NOMO-1 treated with dmso at 0.1 percent for 144 hours (cell line): ENCODE results near the gene POLR3H.

Experiments
- DNase-seq: peaks from one replicate; lab custom pipeline; 2025; ENCODE audit not compliant: unreplicated experiment; lab: John Stamatoyannopoulos, UW

POLR3H gene

DNA sequence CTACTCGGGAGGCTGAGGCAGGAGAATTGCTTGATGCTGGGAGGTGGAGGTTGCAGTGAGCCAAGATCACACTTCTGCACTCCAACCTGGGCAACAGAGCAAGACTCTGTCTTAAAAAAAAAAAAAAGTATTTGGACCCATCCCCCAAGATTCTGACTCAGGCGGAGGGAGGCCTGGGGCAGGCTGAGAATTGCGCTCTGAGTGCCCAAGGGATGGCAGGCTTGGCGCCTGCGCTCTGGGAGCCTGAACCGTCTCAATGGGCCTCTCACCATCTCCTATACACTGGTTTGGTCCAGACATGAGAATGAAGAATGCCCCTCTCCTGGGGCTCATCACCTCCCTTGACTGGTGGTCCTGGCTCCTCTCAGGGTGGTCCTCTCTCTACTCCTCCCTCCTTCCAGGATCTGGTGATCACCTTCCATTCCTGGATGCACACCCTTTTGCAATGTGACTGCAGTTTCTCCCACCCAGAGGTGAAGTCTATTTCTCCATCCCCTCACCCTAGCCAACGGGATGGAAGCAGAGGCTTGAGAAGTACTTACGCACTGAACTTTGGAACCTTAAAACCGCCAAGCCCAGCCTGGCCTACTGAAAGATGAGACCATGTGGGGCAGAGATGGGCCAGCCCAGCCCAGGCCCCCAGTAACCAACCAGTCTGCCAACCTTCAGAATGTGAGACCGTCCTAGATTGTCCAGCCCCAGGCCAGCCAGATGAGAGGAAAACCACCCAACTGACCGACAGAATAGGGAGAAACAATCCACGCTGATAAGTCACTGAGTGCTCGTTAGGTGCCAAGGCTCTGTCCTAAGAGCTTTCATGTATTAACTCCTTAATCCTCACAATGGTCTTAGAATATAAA is 4.9 kb downstream of the POLR3H start:
- DNase-seq, result no peak

DNA sequence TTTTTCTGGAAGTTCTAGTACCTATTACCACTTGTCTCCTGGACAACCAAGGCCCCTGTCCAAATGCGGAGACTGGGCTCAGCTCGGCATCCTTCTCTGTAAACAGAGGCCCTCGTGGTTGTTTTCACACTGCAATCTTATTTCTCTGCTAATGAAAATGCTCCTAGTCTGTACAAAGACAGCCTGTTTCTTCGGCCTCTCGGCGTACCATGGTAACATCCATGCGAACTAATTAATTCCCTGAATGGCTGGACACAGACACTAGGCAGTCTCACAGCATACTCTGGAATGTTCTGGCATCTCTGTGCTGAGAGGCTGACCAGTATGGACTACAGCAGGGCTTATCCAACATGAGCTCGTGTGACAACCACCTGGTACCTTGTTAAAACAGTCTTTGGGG is 5.7 kb downstream of the POLR3H start:
- DNase-seq, result no peak

DNA sequence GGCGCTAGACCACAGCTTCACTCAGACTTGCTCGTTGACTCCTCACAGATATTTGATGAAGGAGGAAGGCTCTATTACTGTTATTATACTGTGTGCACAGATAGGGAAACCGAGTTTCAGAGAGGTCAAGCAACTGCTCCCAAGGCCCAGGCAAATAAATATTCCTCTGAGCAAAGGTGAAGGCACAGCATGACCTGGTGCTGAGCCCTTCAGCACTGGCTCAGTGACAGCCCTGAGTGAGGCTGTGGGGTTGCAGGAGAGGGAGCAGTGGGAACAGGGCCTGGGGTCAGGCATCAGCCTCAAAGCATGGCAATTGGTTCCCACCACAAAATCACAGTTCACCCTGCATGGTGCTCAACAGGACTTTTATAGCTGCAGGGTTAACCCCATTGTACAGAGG is 7.1 kb downstream of the POLR3H start:
- DNase-seq, result no peak

DNA sequence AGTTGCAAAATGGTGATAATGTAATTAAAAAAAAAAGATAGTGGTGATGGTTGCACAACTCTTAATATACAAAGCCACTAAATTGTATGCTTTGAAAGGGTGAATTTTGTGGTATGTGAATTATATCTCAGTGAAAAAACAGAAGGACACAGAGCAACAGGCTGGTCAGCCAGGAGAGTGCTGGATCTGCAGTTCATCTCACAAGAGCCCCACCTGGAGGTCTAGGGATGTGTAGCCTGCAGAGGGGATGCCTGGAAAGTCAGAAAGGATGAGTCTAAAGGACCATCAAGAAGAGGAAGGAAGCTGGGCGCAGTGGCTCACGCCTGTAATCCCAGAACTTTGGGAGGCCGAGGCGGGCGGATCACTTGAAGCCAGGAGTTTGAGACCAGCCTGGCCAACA is 9.0 kb downstream of the POLR3H start:
- DNase-seq, result no peak

DNA sequence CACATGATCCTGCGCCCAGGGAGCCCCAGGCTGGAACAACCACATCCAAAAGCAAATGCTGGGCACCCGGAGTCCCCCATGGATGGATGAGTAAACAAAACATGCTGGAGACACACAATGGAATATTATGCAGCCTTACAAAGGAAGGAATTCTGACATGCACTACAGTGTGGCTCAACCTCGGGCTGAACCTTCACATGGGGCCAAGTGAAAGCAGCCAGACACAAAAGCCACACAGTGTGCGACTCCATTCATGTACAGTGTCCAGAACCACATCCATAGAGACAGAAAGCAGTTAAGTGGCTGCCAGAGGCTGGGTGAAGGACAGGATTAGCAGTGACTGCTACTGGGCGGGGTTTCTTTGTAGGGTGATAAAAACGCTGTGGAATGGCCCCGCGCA is 10.1 kb downstream of the POLR3H start:
- no peak for DNase-seq

DNA sequence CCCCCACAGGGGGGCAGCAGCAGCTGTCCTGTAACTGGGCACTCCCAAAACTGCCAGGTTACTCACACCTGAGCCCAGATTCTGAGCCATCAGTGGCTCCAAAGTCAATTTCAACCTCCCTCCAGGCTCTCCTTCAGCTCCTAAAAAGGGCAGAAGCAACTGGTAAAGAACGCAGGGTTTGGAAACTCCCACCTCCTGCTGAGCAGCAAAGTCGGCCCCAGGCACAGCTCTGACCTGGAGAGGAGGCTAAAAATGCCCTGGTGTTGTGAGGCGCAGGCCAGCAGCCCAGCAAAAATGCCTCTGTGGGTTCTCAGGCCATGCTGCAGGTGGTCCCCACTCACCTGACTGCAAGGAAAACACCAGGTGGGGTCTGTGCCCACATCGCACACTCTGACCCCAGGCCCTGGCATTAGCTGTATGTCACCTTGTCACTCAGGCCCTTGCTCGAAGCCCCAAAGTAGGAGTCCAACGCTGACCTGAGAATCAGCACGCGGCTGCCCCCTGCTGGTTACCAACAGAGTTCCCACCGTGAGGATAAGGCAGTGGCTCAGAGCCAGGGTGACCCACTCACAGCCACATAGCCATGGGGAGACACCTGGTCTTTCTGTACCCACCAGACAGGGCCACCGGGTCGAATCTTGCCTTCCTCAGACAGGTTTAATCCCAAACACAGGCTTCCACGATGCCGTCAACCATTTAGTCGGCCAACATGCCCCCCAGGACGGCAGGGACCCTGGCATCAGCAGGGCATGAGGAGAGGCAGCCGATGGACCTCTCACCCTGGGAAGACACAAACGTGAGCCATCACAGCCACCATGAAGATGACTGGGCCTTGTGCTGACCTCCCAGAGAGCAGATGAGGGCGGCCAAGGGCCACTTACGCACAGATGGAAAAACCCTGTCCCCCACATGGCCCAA is 11.1 kb downstream of the POLR3H start:
- DNase-seq, result no peak

DNA sequence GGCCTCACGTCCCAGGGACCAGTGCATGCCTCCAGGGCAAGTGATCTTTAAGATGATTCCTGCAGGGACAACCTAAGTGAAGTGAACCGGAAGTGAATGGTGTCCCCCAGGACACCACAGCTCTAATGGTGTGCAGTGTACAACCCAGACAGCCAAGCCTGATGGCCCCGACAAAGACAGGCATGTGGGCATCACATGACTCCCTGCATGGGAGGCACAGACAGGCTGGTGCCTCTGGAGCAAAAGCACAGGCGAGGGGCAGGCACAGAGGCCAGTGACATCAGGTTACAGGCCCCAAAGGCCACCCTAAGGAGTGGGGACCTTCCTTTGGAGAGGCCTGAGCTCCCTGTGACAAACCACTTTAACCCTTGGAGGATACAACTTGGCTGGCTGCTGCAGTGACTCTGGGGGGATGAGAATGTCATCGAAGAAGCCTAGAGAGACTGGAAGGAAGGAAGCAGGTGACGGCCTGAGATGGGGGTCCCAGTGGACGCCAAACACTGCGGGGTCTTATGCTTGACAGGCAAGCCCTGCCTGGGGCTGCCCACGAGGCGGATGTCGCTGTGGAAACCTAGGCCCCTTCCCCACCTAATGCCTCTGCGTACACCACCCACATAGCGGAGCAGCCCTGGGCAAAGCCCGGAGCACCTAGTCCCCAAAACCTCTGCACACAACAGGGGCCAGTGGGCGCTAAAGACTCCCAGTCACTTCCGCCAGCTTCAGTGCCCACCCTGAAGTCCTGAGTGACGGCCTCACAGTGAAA is 12.4 kb downstream of the POLR3H start:
- no peak for DNase-seq

DNA sequence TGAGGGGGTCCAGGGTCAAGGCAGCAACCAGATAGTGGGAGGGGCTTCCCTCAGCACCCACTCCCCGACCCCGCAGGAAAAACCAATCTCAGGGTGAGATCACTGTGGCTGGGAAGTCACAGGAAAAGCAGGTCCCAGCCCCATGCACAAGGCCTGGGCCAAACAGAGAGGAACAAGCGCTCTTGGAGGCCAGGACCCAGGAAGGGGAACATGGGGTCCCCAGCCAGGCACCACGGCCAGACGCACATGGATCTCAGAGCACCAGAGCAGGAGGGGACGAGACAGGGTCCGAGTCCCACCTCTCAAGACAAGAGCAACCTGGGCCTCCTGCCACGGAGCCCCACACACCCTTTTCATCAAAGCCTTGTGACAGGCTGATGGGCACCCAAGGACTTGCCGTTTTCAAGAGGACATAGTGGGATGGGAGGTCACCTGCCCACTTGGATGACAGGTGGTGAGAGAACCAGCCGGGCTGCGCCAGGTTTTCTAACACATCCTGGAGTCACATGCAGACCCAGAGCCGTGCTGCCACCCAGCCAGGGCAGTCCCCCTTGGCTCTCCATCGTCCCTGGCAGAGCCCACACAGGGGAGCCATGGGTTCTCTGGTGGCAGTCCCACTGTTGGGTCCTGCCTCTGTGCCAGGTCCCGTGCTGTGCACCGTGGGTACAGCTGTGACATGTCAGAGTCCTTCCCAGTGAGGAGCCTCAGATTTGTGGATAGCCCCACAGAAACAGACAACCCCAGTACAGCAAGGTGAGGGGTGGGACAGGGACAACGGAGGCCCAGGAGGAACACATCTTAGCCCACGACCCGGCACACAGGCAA is 13.2 kb downstream of the POLR3H start:
- no peak for DNase-seq

DNA sequence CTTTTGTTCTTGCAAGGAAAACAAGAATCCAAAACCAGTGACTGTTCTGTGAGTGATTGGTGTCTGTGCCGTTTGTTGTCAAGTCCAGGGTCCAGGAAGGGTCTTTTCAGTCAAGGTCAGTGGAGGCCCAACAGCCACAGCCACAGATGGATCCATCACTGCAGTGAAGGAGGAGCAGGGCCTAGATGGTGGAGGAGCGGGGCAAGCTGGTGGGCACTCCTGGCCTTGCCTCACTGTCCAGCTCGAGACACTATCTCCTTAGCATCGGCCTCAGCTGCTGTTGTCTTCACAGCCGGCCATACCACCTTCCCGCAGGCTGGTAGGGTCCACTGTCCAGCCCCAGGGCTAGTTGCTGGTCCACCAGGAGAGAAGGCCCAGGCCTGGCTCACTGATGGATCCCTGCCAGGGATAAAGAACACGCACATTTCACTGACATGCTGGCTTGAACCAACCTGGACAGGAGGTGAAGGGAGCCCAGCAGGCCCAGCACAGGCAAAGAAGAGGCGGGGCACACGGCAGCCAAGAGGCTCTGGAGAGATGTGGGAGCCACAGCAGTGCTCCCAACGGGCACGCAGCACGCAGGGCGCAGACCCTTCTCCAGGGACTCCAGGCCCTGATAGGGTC is 15.2 kb downstream of the POLR3H start:
- DNase-seq, result no peak

DNA sequence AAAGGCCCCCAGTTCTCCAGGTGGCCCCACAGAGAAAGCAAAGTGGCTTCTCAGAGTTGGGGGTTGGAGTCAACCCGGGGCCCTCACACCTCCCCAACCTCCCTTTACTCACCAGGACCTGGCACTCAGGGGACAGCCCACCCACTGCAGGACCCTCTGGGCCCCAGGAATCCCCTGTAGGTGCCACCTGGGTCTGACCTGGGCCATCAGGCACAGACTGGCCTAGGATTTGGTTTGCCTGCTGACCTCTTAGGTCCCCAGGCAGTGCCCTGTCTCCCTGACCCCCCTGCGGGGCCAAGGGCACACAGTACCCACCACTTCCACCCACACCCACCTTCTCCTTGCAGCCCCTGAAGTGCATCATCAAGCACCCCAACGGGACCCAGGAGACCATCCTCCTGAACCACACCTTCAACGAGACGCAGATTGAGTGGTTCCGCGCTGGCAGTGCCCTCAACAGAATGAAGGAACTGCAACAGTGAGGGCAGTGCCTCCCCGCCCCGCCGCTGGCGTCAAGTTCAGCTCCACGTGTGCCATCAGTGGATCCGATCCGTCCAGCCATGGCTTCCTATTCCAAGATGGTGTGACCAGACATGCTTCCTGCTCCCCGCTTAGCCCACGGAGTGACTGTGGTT is 16.0 kb downstream of the POLR3H start:
- no peak for DNase-seq

DNA sequence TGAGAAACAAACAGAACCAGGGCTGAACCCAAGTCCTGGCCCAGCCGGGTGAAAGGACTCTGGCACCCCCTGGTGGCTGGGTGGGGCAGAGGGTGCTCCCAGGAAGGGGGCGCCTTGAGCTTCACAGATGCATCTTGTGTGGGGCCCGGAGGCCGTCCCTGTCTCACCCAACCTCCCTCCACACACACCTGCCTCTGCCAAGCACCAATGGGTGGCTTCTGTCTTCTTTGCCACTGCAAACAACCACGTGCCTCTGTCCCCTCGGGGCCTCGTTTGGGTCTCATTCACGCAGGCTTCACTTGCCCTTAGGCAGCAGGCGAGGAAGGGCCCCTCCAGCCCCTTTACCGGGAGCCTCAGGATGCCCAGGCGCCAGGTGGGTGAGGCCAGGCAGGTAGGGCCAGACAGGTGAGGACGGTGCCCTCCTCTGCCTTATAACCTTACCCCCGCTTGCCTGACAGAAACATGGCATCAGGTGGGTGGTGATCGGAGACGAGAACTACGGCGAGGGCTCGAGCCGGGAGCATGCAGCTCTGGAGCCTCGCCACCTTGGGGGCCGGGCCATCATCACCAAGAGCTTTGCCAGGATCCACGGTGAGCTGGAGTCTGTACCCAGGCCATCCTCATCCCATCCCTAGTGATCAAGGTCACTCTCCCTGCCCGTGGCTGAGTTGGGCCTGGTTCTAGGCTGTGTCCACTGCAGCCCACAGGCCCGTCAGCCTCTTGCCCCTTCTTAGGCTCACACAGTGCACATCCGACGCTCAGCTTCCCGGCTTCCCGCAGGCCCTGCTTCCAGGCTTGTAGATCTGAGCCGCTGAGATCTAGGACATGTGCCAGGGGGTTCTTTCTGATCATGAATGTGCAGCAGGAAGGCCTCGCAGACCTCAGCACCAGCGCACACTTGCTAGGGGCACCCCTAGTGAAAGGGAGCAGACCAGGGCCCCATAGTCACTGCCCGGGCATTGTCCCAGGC is 17.2 kb downstream of the POLR3H start:
- no peak for DNase-seq

DNA sequence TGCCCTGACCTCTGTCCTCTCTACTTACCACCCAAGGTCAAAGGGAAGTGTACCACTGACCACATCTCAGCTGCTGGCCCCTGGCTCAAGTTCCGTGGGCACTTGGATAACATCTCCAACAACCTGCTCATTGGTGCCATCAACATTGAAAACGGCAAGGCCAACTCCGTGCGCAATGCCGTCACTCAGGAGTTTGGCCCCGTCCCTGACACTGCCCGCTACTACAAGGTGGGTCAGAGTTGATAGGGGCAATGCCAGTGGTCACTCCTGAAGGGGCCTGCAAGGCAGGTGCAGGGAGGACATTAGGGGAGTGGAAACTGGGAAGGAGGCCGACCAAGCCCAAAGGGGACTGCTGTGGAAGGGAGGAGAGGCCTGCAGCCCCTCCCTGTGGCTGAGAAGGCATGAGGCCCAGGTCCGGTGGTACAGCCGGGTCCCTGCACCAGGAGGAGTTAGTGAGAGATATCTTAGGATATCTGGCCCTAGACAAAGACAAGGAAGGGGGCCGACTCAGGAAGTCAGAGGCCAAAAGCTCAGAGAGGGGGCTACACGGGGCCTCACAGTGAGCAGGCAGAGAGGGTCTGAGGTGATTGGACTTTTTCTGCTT is 17.9 kb downstream of the POLR3H start:
- DNase-seq, result no peak

DNA sequence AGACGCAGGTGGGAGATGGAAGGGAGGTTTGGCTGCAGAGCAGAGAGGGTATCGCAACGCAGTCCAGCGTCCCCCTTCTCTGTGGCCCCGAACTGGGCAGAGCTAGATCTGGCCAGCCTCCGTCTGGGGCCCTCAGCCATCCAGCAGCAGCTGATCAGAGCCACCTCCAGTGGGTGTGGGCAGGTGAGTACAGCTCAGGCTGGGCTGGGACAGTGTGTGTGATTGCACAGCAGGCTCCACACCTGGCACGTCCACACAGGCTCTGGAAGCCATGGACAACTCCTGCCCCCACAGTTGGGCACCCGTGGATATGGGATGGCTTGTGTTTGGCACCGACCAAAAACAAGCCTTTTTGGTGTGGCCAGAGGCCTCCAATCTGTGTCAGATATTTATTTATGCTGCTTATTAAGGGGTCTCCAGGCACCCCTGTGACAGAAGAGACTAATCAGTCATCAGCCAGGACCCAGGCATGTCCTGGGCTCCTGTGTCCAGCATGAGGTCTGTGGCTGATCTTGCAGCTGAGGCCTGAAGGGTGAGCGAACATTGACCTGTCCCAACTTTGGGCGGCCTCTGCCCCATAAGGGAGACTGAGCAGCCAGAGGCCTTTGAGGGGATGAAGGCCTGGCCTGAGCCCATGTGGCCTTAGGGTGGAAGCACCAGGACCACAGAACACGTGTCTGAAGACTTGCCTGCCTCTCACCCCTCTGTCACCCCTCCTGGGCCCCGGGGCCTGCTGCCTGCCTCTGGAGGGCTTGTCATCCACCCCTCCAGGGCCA is 18.6 kb downstream of the POLR3H start:
- DNase-seq, result no peak

DNA sequence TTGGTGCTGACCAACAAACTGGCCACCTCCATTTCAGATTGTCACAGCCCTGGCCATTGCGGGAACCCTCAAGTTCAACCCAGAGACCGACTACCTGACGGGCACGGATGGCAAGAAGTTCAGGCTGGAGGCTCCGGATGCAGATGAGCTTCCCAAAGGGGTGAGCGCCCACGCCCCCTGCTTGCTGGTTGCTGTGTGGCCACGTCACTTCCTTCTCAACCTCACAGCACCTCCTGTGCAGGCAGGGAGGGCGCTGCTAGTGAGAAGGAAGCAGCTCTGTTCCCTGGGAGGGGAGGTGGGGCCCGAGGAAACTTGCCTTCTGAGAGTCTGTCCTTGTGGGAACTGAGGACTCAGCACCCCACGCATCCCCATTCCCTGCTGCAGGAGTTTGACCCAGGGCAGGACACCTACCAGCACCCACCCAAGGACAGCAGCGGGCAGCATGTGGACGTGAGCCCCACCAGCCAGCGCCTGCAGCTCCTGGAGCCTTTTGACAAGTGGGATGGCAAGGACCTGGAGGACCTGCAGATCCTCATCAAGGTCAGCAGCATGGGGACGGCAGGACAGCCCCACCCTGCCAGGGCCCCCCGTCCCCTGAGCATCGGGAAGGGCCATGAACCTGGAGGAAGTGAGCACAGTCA is 19.3 kb downstream of the POLR3H start:
- no peak for DNase-seq

DNA sequence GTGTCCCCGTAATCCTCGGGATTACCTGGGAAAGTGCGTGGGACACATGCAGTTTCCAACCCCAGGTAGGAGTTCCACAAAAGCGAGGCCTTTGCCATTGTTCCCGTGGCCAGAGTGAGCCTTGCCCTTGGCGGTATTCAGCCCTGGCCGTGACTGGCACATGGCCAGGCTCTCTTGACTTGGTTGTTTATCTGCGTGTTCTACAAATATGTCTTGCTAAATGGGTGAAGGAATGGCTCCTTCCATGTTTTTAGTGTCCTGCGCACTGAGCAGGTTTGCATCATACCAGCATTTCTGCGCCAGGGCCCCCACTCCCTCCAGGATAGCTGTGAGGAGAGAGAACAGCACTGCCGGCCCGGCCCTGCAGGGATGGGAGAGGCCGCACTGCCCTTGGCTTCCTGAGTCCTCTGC is 20.0 kb downstream of the POLR3H start:
- no peak for DNase-seq

DNA sequence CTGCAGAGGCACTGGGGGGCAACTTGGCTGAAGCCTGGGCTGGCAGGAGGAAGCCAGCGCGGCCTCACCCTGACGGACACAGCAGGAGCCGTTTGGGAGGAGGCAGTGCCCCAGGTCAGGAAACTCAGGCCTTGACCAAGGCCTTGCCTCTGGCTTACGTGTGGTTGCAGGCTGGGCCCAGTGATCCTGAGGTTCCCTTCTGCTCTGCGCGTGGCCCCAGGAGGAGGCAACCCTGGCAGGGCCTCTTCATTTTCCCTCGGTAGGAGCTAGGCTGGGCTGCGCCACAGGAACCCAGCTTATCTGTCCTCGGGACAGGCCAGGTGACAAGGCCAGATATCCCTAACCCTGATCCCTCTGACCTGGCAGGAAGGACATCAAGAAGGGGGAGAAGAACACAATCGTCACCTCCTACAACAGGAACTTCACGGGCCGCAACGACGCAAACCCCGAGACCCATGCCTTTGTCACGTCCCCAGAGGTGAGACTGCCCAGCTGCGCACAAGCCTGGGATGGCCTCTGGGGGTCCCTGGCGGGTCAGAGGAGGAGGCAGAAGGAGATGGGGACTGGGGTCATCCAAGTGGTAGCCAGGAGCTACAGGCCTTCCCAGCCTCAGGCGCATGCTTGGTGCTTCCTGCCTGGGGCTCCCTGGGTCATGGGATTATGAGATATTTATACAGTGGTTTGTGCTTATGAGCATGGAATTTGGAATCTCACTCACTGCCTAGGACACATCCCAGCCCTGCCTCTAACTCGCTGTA is 20.6 kb downstream of the POLR3H start:
- DNase-seq, result no peak
